Measurements from ENCODE around the gene EIF2B1.
"Not testable (repeated sequence)": the region's sequence is repeated elsewhere in the genome, so short reads cannot be mapped to it uniquely, and the experiment has no call there.

EIF2B1 gene

GRCh38 chr12:123617580-123617979, 15.9 kb downstream of the EIF2B1 start:
- no peak for DNase-seq (ENCODE audit: low spot score)

GRCh38 chr12:123617144-123617543, 16.3 kb downstream of the EIF2B1 start:
- no peak for DNase-seq (ENCODE audit: low spot score)

GRCh38 chr12:123614531-123614930, 19.0 kb downstream of the EIF2B1 start:
- DNase-seq (ENCODE audit: low spot score), result peak; percentile 84

- no peak for DNase-seq (ENCODE audit: low spot score)
These were observed 19.4 kb downstream of the EIF2B1 start for GRCh38 chr12:123614110-123614509.

- no peak for DNase-seq (ENCODE audit: low spot score)
These were observed 25.3 kb downstream of the EIF2B1 start for GRCh38 chr12:123608182-123608581.

- no peak for DNase-seq (ENCODE audit: low spot score)
These were observed 25.7 kb downstream of the EIF2B1 start for GRCh38 chr12:123607756-123608155.

GRCh38 chr12:123603495-123603894, 30.0 kb downstream of the EIF2B1 start:
- DNase-seq (ENCODE audit: low spot score), result not testable (repeated sequence)

- no peak for DNase-seq (ENCODE audit: low spot score)
These were observed 30.8 kb downstream of the EIF2B1 start for GRCh38 chr12:123602651-123603195.

GRCh38 chr12:123601602-123602489, 31.6 kb downstream of the EIF2B1 start, which contains the start of gene DDX55:
Gene DDX55, plus strand, starts transcription at chr12:123602099. Its CDS starts 50 bp downstream, at chr12:123602149.
- DNase-seq (ENCODE audit: low spot score), result peak; percentile 87

- DNase-seq (ENCODE audit: low spot score), result no peak
These were observed 33.8 kb downstream of the EIF2B1 start for GRCh38 chr12:123599721-123600120.

- no peak for DNase-seq (ENCODE audit: low spot score)
These were observed 34.2 kb downstream of the EIF2B1 start for GRCh38 chr12:123599310-123599709.

GRCh38 chr12:123598522-123598921, 35.0 kb downstream of the EIF2B1 start:
- no peak for DNase-seq (ENCODE audit: low spot score)

GRCh38 chr12:123597100-123597499, 36.4 kb downstream of the EIF2B1 start:
- DNase-seq (ENCODE audit: low spot score), result no peak

- no peak for DNase-seq (ENCODE audit: low spot score)
These were observed 37.8 kb downstream of the EIF2B1 start for GRCh38 chr12:123595729-123596128.

GRCh38 chr12:123591702-123592481, 41.6 kb downstream of the EIF2B1 start:
- no peak for DNase-seq (ENCODE audit: low spot score)

- DNase-seq (ENCODE audit: low spot score), result no peak
These were observed 52.7 kb downstream of the EIF2B1 start for GRCh38 chr12:123580772-123581171.

GRCh38 chr12:123578829-123579228, 54.7 kb downstream of the EIF2B1 start:
- DNase-seq (ENCODE audit: low spot score), result not testable (repeated sequence)

- DNase-seq (ENCODE audit: low spot score), result no peak
These were observed 55.2 kb downstream of the EIF2B1 start for GRCh38 chr12:123578243-123578642.

GRCh38 chr12:123576611-123577010, 56.9 kb downstream of the EIF2B1 start:
- DNase-seq (ENCODE audit: low spot score), result no peak

GRCh38 chr12:123573870-123574269, 59.6 kb downstream of the EIF2B1 start:
- DNase-seq (ENCODE audit: low spot score), result no peak

GRCh38 chr12:123572391-123572790, 61.1 kb downstream of the EIF2B1 start:
- no peak for DNase-seq (ENCODE audit: low spot score)

- peak; percentile 74 for DNase-seq (ENCODE audit: low spot score)
These were observed 62.1 kb downstream of the EIF2B1 start for GRCh38 chr12:123571343-123571813.

Data from AG08395 (cell line).